IPS DF 4.7 (cell line): ENCODE measurements around the gene LRRC8E.

Source experiments
- DNase-seq: peaks from one replicate; pipeline ENCODE4 v3.0.0-alpha.2; 2013; ENCODE audit warnings: low spot score; ENCODE audit errors: extremely low read depth

The LRRC8E gene

GRCh38 chr19:7867092-7867844 lies 21.0 kb upstream of the LRRC8E start:
- no peak for DNase-seq

- DNase-seq, result no peak
Observed at GRCh38 chr19:7868326-7868670, 20.0 kb upstream of the LRRC8E start.

- no peak for DNase-seq
Observed at GRCh38 chr19:7868671-7869452, 19.4 kb upstream of the LRRC8E start.

- no peak for DNase-seq
Observed at GRCh38 chr19:7869453-7869909, 18.8 kb upstream of the LRRC8E start.

GRCh38 chr19:7869910-7870511 lies 18.3 kb upstream of the LRRC8E start:
- no peak for DNase-seq

GRCh38 chr19:7870571-7871436 lies 17.5 kb upstream of the LRRC8E start:
- no peak for DNase-seq

- no peak for DNase-seq
Observed at GRCh38 chr19:7871437-7872305, 16.6 kb upstream of the LRRC8E start.

- DNase-seq, result no peak
Observed at GRCh38 chr19:7872306-7873204, 15.8 kb upstream of the LRRC8E start.

GRCh38 chr19:7873304-7874075 lies 14.8 kb upstream of the LRRC8E start:
- no peak for DNase-seq

- DNase-seq, result no peak
Observed at GRCh38 chr19:7874076-7874896, 14.0 kb upstream of the LRRC8E start, which contains the start of gene PRR36. Gene PRR36 (minus strand): TSS chr19:7874390. CDS start chr19:7873689, 701 bp downstream.

GRCh38 chr19:7874897-7875273 lies 13.4 kb upstream of the LRRC8E start:
- DNase-seq, result no peak

GRCh38 chr19:7877249-7877836 lies 11.0 kb upstream of the LRRC8E start:
- DNase-seq, result no peak

- no peak for DNase-seq
Observed at GRCh38 chr19:7879111-7879807, 9.1 kb upstream of the LRRC8E start.

GRCh38 chr19:7879836-7880235 lies 8.5 kb upstream of the LRRC8E start:
- no peak for DNase-seq

- no peak for DNase-seq
Observed at GRCh38 chr19:7881910-7882309, 6.4 kb upstream of the LRRC8E start.

GRCh38 chr19:7883105-7883504 lies 5.2 kb upstream of the LRRC8E start:
- no peak for DNase-seq
